Mesendoderm (in vitro differentiated cells): ENCODE data around the gene RHEX.
A peak's percentile ranks its signal among the peaks of the same experiment; 100 is the strongest.
"Not testable (repeated sequence)": the region's sequence is repeated elsewhere in the genome, so short reads cannot be mapped to it uniquely, and the experiment has no call there.

Experiments
- DNase-seq: peaks from one replicate; pipeline ENCODE4 v3.0.0; 2013
- H2AK5ac ChIP-seq: 2 replicates; pipeline ENCODE4 v1.6.1; 2013; ENCODE audit warnings: low read length, inconsistent platforms
- H2BK120ac ChIP-seq: 2 replicates; pipeline ENCODE4 v1.6.1; 2013; ENCODE audit warnings: low read depth, mild to moderate bottlenecking, low read length, moderate library complexity, mixed read lengths
- H2BK15ac ChIP-seq: replicated peaks from 2 replicates; pipeline ENCODE4 v1.6.1; 2013; ENCODE audit warnings: low read depth, mild to moderate bottlenecking, moderate library complexity
- H2BK5ac ChIP-seq: 2 replicates; pipeline ENCODE4 v1.6.1; 2013; ENCODE audit warnings: low read length, inconsistent platforms
- H3K18ac ChIP-seq: 2 replicates; pipeline ENCODE4 v1.6.1; 2013; ENCODE audit warnings: mild to moderate bottlenecking, low read length, mixed read lengths
- H3K23ac ChIP-seq: one replicate; pipeline ENCODE4 v1.6.1; 2013; ENCODE audit warnings: low read length
- H3K27ac ChIP-seq: 2 replicates; pipeline ENCODE4 v1.5.1; 2013; ENCODE audit warnings: low read depth, mild to moderate bottlenecking, inconsistent platforms, low read length, moderate library complexity
- H3K27me3 ChIP-seq: 2 replicates; pipeline ENCODE4 v1.6.1; 2013; ENCODE audit warnings: low read length, control low read depth, mild to moderate bottlenecking, inconsistent platforms; ENCODE audit not compliant: insufficient read depth, poor library complexity
- H3K36me3 ChIP-seq: 2 replicates; pipeline ENCODE4 v1.6.1; 2013; ENCODE audit warnings: low read length, inconsistent platforms; ENCODE audit not compliant: control insufficient read depth, insufficient read depth
- H3K4ac ChIP-seq: one replicate; pipeline ENCODE4 v1.6.1; 2013; ENCODE audit warnings: low read depth, mild to moderate bottlenecking, low read length, moderate library complexity
- H3K4me1 ChIP-seq: 2 replicates; pipeline ENCODE4 v1.6.1; 2013; ENCODE audit warnings: low read depth, low read length, inconsistent platforms; ENCODE audit not compliant: control insufficient read depth
- H3K4me2 ChIP-seq: 2 replicates; pipeline ENCODE4 v1.6.1; 2013; ENCODE audit warnings: low read length
- H3K4me3 ChIP-seq: 2 replicates; pipeline ENCODE4 v1.5.1; 2013; ENCODE audit warnings: mild to moderate bottlenecking, low read length
- H3K56ac ChIP-seq: one replicate; pipeline ENCODE4 v1.6.1; 2013; ENCODE audit warnings: low read length
- H3K79me1 ChIP-seq: 2 replicates; pipeline ENCODE4 v1.6.1; 2013; ENCODE audit warnings: low read length, inconsistent platforms
- H3K79me2 ChIP-seq: 2 replicates; pipeline ENCODE4 v1.6.1; 2013; ENCODE audit warnings: mild to moderate bottlenecking, low read length; ENCODE audit not compliant: control insufficient read depth, insufficient read depth
- H3K9ac ChIP-seq: 2 replicates; pipeline ENCODE4 v1.6.1; 2013; ENCODE audit warnings: low read length, inconsistent platforms
- H4K5ac ChIP-seq: one replicate; pipeline ENCODE4 v1.6.1; 2013; ENCODE audit warnings: low read length
- H4K8ac ChIP-seq: one replicate; pipeline ENCODE4 v1.6.1; 2013; ENCODE audit warnings: low read depth, mild to moderate bottlenecking, control low read depth, low read length, moderate library complexity
- WGBS: extraction: QIAGEN DNeasy Blood & Tissue Kit; methylation state at CpG from one replicate; pipeline ENCODE4 v1.1.7; 2013; ENCODE audit warnings: low lambda C conversion rate, missing lambda C conversion rate; ENCODE audit not compliant: insufficient coverage; ENCODE audit errors: extremely low coverage; 5-methylcytosine and 5-hydroxymethylcytosine counted together

Gene RHEX

DNA sequence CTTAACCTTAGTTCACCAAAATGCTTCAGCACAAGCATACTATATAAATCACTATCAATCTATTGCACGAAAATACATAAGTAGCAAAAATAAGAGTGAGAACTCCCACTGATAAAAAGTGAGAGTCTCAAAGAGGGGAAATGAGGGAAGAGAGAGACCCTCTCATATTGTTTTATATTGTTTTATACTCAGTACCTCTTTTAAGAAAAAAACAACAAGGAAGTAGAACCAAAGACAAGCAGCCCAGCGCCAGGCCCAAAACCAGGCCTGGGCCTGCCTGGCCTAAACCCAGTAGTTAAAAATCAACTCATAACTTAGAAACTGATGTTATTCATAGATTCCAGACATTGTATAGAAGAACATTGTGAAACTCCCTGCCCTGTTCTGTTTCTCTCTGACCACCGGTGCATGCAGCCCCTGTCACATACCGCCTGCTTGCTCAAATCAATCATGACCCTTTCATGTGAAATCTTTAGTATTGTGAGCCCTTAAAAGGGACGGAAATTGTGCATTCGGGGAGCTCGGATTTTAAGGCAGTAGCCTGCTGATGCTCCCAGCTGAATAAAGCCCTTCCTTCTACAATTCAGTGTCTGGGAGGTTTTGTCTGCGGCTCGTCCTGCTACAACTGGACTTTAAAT, 5.4 kb downstream of the RHEX start:
- H3K18ac ChIP-seq = not testable (repeated sequence)
- WGBS = no CpG with 5 or more reads among the region's 9 CpGs

DNA sequence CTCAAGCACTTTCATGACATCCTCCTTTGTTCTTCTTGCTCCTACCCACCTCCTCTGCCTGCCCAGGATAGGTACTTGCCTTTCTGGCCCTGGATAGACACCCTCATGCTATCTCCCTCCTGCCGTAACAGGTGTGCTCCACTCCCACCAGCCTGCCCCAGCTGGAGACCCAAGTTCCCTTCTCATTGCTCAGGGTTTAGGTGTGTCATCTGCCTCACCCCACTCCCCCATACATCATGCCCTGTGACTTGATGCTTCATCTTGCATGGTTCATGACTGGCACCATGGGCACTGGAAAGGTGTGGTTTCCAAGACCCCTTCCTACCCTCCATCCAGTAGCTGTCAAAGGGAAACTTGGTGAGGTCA, 5.9 kb downstream of the RHEX start:
- Histone ChIP-seq H2BK5ac (peak overlapping the region; percentile 78), H3K23ac (no peak overlapping the region), H4K5ac (no peak overlapping the region), H3K27ac (no peak overlapping the region), H3K4ac (no peak overlapping the region), H3K4me1 (no peaks in the 10 kb centered on the region), H3K4me3 (no peak overlapping the region), H3K36me3 (no peaks in the 10 kb centered on the region), H3K9ac (no peak overlapping the region), H3K79me1 (no peaks in the 10 kb centered on the region), H2AK5ac (no peak overlapping the region), H3K4me2 (no peak overlapping the region), H2BK120ac (no peak overlapping the region), H3K18ac (no peak overlapping the region), H3K27me3 (no peaks in the 10 kb centered on the region), H3K79me2 (no peaks in the 10 kb centered on the region), H2BK15ac (no peak overlapping the region), H4K8ac (no peak overlapping the region), H3K56ac (no peak overlapping the region)
- WGBS = no CpG with 5 or more reads among the region's 1 CpG
- no peak for DNase-seq

More for the DNA sequence above, 5.4 kb downstream of the RHEX start:
- H3K79me2 ChIP-seq, H3K4me1 ChIP-seq, H2BK5ac ChIP-seq, H3K4me2 ChIP-seq, H3K36me3 ChIP-seq, H2BK15ac ChIP-seq, H4K5ac ChIP-seq, H3K4me3 ChIP-seq, H3K79me1 ChIP-seq, H3K27me3 ChIP-seq, H2AK5ac ChIP-seq, H3K23ac ChIP-seq, H4K8ac ChIP-seq, H3K4ac ChIP-seq, H3K9ac ChIP-seq, H3K56ac ChIP-seq, H2BK120ac ChIP-seq, DNase-seq, H3K27ac ChIP-seq: not testable (repeated sequence)

- Histone ChIP-seq H2BK120ac (no peak overlapping the region), H3K9ac (no peak overlapping the region), H3K4ac (no peak overlapping the region), H3K27ac (peak overlapping the region; percentile 33), H4K5ac (no peak overlapping the region), H3K79me1 (no peaks in the 10 kb centered on the region), H3K18ac (no peak overlapping the region), H3K4me3 (no peak overlapping the region), H3K79me2 (no peaks in the 10 kb centered on the region), H2BK5ac (no peak overlapping the region), H3K4me1 (no peaks in the 10 kb centered on the region), H3K56ac (no peak overlapping the region), H3K23ac (no peak overlapping the region), H4K8ac (no peak overlapping the region), H3K36me3 (no peaks in the 10 kb centered on the region), H2BK15ac (no peak overlapping the region), H3K27me3 (no peaks in the 10 kb centered on the region), H3K4me2 (no peak overlapping the region), H2AK5ac (no peak overlapping the region)
- DNase-seq = peak; percentile 88
- no CpG with 5 or more reads among the region's 3 CpGs for WGBS
Observed at GRCh38 chr1:206059355-206059915, 6.5 kb downstream of the RHEX start.

DNA sequence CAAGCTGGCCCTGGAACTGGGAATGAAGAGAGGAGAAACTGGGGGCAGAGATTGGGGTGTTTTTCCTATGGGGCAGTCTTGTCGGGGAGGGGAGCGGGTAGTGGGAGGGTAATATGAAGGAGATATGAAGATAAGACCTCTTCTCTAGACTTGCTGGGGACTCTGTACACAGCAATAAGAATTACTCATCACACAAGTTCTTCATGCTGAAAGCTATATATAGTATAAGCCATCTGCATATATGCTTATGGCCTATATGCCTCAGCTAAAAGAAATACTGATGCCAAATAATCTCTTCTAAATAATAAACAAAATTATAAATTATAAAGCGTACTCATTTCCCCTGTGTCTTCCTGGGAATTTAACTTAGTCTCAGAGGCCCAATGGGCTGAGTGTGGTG, 7.9 kb downstream of the RHEX start:
- no peak overlapping the region for H3K27ac ChIP-seq
- H3K4ac ChIP-seq = no peak overlapping the region
- no peak overlapping the region for H3K56ac ChIP-seq
- no peak for DNase-seq
- H2AK5ac ChIP-seq = no peak overlapping the region
- H4K5ac ChIP-seq = no peak overlapping the region
- H2BK5ac ChIP-seq = no peak overlapping the region
- H3K36me3 ChIP-seq = no peaks in the 10 kb centered on the region
- H3K18ac ChIP-seq = no peak overlapping the region
- no peaks in the 10 kb centered on the region for H3K4me1 ChIP-seq
- H4K8ac ChIP-seq = no peak overlapping the region
- H3K23ac ChIP-seq = no peak overlapping the region
- no peaks in the 10 kb centered on the region for H3K79me1 ChIP-seq
- H2BK15ac ChIP-seq = no peak overlapping the region
- H3K79me2 ChIP-seq = no peaks in the 10 kb centered on the region
- H3K9ac ChIP-seq = no peak overlapping the region
- H3K4me2 ChIP-seq = no peak overlapping the region
- no peak overlapping the region for H3K4me3 ChIP-seq
- no peaks in the 10 kb centered on the region for H3K27me3 ChIP-seq
- WGBS = no CpG with 5 or more reads among the region's 3 CpGs
- no peak overlapping the region for H2BK120ac ChIP-seq

DNA sequence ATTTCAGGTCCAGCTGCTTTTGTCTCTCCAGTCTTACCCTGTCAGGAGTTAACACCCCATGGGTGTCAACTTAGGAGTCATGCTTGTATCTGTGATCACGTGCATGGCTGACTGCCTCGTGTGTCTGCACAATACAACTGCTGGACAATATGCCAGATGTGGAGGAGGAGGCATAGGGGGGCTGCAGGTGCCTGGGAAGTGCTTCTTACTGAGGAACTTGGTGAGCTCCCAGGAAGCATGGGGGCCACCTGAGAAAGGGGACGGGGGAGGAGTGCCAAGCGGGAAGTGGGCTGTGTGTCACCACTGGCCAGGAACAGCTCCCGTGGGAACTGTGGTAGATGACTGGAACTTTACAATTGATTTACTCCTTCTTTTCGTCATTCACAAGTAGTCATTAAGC, 9.5 kb downstream of the RHEX start:
- Histone ChIP-seq H4K8ac (no peak overlapping the region), H2BK120ac (no peak overlapping the region), H3K36me3 (no peaks in the 10 kb centered on the region), H3K27ac (no peak overlapping the region), H3K4ac (no peak overlapping the region), H3K4me2 (no peak overlapping the region), H2AK5ac (no peak overlapping the region), H3K79me2 (no peaks in the 10 kb centered on the region), H3K18ac (no peak overlapping the region), H3K4me1 (no peaks in the 10 kb centered on the region), H3K9ac (no peak overlapping the region), H3K79me1 (no peaks in the 10 kb centered on the region), H4K5ac (no peak overlapping the region), H2BK5ac (no peak overlapping the region), H2BK15ac (no peak overlapping the region), H3K56ac (no peak overlapping the region), H3K23ac (no peak overlapping the region), H3K27me3 (no peaks in the 10 kb centered on the region), H3K4me3 (no peak overlapping the region)
- no peak for DNase-seq
- WGBS = no CpG with 5 or more reads among the region's 6 CpGs

DNA sequence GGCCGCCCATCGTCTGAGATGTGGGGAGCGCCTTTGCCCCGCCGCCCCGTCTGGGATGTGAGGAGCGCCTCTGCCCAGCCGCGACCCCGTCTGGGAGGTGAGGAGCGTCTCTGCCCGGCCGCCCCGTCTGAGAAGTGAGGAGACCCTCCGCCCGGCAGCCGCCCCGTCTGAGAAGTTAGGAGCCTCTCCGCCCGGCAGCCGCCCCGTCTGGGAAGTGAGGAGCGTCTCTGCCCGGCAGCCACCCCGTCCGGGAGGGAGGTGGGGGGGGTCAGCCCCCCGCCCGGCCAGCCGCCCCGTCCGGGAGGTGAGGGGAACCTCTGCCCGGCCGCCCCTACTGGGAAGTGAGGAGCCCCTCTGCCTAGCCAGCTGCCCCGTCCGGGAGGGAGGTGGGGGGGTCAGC, 11.0 kb downstream of the RHEX start:
- H4K5ac ChIP-seq, H2BK5ac ChIP-seq, H2BK15ac ChIP-seq, H3K4me3 ChIP-seq, H3K36me3 ChIP-seq, H3K23ac ChIP-seq, DNase-seq, H3K4me2 ChIP-seq, H3K56ac ChIP-seq, H3K4ac ChIP-seq, H2BK120ac ChIP-seq, H3K79me2 ChIP-seq, H3K79me1 ChIP-seq, H3K18ac ChIP-seq, H3K27ac ChIP-seq, H2AK5ac ChIP-seq, H3K4me1 ChIP-seq, H4K8ac ChIP-seq, H3K9ac ChIP-seq, H3K27me3 ChIP-seq: not testable (repeated sequence)
- WGBS = no CpG with 5 or more reads among the region's 35 CpGs
